IPS-18a (cell line): ENCODE measurements around the gene PLEKHO2.

Experiments used
- H3K27ac ChIP-seq: one replicate; pipeline ENCODE4 v1.5.1; 2013; ENCODE audit warnings: low read length
- H3K27me3 ChIP-seq: one replicate; pipeline ENCODE4 v1.6.1; 2013; ENCODE audit warnings: mild to moderate bottlenecking, low read length; ENCODE audit not compliant: control insufficient read depth, insufficient read depth
- H3K36me3 ChIP-seq: one replicate; pipeline ENCODE4 v1.6.1; 2013; ENCODE audit warnings: low read depth, low read length; ENCODE audit not compliant: control insufficient read depth
- H3K4me1 ChIP-seq: one replicate; pipeline ENCODE4 v1.6.1; 2013; ENCODE audit warnings: low read depth, low read length; ENCODE audit not compliant: control insufficient read depth
- H3K4me3 ChIP-seq: one replicate; pipeline ENCODE4 v1.5.1; 2013; ENCODE audit warnings: low read length
- H3K9ac ChIP-seq: one replicate; pipeline ENCODE4 v1.6.1; 2013; ENCODE audit warnings: mild to moderate bottlenecking, low read length, moderate library complexity
- H3K9me3 ChIP-seq: one replicate; pipeline ENCODE4 v1.6.1; 2013; ENCODE audit warnings: low read depth, low read length; ENCODE audit not compliant: control insufficient read depth

Gene PLEKHO2

DNA sequence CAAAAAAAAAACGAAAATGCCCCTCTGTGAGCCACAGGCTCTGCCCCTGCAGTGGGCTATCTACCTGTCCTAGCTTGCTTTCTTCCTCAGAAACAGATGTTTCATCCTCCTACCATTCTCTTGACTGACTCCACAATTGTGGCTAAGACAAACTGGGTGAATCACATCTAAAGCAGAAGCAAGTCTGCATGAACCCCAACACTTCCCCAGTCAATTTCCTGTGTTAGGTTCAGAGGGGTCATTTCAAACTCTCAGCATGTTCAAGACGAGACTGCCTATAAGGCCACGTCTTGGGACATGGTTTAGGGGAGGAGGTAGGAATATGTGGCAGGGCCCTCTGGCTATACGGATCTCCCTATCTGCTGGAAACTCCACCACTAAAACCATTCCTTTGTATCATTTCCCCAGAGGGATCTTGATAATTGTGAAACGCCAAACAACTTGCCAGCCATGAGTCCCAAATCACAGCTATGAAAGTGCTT lies 41.4 kb downstream of the PLEKHO2 start:
- Histone ChIP-seq H3K27me3 (no peaks in the 10 kb centered on the region), H3K9me3 (no peaks in the 10 kb centered on the region), H3K36me3 (no peaks in the 10 kb centered on the region), H3K27ac (no peak overlapping the region), H3K4me1 (peaks cover 8% of the 10 kb centered on the region), H3K9ac (no peak overlapping the region), H3K4me3 (no peak overlapping the region)

DNA sequence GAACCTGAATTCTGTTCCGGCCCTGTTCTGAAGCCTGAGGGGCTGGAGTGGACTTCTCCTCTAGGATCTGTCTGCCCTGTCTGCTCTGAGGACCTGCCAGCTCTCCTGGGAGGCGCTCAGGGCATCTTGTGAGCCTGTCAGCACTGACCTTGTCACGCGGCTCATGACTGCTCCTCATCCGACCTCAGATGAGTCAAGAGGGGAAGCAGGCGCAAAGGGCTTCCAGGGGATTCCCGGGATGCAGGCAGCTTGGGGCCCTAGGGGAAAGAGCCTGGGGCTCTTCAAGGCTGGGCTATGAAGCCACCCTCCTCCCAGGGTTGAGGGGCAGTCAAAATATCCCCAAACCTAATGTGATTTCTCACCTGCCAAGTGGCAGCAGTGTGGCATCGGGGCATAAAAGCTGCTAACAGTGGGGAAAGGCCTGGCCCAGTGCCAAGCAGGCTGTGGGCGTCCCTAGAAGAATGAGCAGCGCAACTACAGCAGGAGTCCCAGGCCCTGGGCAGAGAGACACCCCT lies 42.3 kb downstream of the PLEKHO2 start:
- Histone ChIP-seq H3K4me1 (peaks cover 8% of the 10 kb centered on the region), H3K9ac (no peak overlapping the region), H3K36me3 (no peaks in the 10 kb centered on the region), H3K4me3 (no peak overlapping the region), H3K9me3 (no peaks in the 10 kb centered on the region), H3K27me3 (no peaks in the 10 kb centered on the region), H3K27ac (no peak overlapping the region)

DNA sequence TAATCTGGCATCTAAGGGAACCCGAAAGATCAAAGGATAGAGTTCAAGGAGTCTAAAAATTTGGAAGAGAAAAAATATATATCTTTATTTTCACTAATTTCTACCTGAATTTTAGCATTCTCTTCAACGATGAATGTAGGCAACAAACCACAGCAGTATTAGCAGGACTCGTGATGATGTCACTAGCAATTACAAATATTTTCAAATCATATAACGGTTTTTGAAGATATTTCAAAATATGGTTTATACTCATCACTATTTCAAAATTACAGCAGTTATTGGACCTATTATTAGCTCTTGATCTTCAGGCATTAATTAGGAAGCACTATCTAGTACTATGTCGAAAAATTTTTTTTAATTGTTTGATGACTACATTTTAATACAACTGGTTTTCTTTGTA lies 43.0 kb downstream of the PLEKHO2 start:
- H3K4me3 ChIP-seq, result no peak overlapping the region
- H3K9me3 ChIP-seq, result no peaks in the 10 kb centered on the region
- no peak overlapping the region for H3K9ac ChIP-seq
- no peak overlapping the region for H3K27ac ChIP-seq
- H3K27me3 ChIP-seq, result no peaks in the 10 kb centered on the region
- H3K36me3 ChIP-seq, result no peaks in the 10 kb centered on the region
- H3K4me1 ChIP-seq, result peaks cover 8% of the 10 kb centered on the region

DNA sequence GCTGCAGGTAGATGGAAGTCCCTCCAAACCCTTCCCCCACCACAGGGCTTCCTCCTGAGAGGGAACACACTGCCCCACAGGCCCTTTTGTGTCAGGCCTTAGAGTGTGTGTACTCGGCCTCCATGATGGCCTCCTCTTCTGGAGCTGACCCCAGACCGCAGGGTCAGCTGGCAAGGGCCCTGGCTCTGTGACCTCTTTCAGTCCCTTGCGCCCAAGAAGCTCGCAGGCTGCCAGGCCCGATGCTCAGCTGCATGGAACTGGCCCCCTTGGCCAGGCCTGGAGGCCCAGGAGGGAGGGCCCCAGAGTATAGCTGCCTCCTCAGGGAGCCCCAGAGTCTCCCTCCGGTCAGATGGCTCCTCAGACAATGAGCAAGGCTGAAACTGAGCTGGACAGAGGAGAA lies 46.6 kb downstream of the PLEKHO2 start:
- peaks cover 7% of the 10 kb centered on the region for H3K4me1 ChIP-seq
- H3K27me3 ChIP-seq, result no peaks in the 10 kb centered on the region
- no peak overlapping the region for H3K4me3 ChIP-seq
- H3K9ac ChIP-seq, result no peak overlapping the region
- no peak overlapping the region for H3K27ac ChIP-seq
- H3K36me3 ChIP-seq, result no peaks in the 10 kb centered on the region
- no peaks in the 10 kb centered on the region for H3K9me3 ChIP-seq

DNA sequence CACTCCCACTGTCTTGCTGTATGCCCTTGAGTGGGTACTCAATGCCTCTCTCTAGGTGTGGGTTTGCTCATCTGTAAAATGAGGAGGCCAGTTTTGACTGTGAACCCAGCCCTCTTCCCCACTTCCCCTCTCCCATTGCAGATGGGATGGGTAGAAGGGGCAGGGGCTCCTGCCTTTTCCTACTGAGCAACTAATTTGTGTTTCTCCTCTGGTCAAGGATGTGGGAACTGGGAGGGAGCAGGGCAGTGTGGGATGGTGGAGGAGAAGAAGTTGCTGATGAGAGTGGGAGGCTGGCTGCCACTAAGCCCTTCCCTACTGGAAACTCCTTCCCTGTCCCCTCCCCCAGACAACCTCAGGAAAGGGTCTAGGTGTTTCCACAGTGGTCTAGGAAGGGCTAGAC lies 49.8 kb downstream of the PLEKHO2 start:
- Histone ChIP-seq H3K27ac (no peak overlapping the region), H3K27me3 (no peaks in the 10 kb centered on the region), H3K4me1 (peaks cover 14% of the 10 kb centered on the region), H3K36me3 (no peaks in the 10 kb centered on the region), H3K9ac (no peak overlapping the region), H3K9me3 (no peaks in the 10 kb centered on the region), H3K4me3 (no peak overlapping the region)

DNA sequence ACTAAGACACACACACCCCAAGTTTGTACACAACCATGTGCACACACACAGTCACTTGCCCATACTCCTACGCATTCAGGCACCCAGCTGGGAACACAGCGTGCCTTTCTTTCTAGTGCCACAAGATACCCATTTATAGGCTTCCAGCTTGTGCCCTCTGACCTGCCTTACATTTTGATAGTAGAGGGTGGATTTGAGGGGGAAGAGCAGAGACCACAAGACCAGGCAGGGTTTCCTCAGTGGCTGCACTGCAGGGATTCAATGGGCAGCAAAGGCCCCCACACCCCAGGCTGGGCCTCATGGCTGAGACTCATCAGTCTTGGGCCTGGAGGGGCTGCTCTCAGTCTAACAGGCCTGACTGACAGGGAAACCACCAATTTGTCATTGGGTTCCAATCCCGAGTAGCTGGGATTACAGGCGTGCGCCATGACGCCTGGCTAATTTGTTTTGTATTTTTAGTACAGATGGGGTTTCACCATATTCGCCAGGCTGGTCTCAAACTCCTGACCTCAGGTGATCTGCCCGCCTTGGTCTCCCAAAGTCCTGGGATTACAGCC lies 51.2 kb downstream of the PLEKHO2 start:
- Histone ChIP-seq H3K4me1 (peaks cover 14% of the 10 kb centered on the region), H3K36me3 (no peaks in the 10 kb centered on the region), H3K9me3 (no peaks in the 10 kb centered on the region), H3K27ac (no peak overlapping the region), H3K27me3 (no peaks in the 10 kb centered on the region), H3K9ac (no peak overlapping the region), H3K4me3 (no peak overlapping the region)

DNA sequence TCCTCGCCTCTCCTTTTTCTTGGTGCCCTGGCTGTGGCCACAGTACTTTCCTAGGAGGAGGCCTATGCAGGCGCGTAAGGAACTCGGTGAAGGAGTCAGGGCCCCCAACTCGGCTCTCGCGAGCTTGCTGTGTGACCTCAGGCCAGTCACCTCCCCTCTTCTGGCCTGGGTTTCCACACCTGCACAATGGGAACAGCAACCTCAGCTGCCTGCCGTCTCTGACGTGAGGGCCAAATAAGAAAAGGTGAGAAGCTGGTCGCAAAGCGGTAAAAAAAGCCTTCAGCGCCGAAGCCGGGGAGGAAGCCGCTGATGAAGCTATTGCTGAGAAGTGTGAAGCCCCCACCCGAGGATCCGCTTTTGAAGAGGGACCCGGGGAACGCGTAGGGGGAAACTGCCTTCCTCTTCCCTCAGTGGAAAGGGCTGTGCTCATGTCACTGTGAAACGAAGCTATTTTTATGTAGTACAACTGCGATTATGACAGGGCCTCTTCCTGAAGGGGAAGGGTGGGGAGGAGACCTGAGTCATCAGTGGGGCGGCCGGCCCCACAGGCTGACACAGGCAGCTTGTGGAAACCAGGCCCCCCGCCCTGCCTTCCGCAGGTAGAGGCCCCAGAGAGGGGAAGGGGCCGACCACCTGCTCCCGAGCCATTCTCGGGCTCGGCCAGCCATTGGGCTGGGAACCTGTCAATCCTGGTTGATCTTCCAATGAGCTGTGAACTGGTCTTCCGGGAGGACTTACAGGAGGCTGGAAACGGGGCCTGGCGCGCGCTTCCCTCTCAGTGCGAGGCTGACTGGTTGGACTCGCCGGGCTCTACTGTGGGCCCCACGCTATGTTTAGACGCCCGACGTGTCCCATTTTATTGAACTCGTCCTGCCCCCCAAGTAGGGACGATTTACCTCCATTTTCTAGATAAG lies 52.0 kb downstream of the PLEKHO2 start:
- peak overlapping the region; percentile 30 for H3K9ac ChIP-seq
- H3K4me1 ChIP-seq, result peaks cover 14% of the 10 kb centered on the region
- no peak overlapping the region for H3K27ac ChIP-seq
- H3K36me3 ChIP-seq, result no peaks in the 10 kb centered on the region
- H3K9me3 ChIP-seq, result no peaks in the 10 kb centered on the region
- H3K27me3 ChIP-seq, result no peaks in the 10 kb centered on the region
- H3K4me3 ChIP-seq, result peak overlapping the region; percentile 57

DNA sequence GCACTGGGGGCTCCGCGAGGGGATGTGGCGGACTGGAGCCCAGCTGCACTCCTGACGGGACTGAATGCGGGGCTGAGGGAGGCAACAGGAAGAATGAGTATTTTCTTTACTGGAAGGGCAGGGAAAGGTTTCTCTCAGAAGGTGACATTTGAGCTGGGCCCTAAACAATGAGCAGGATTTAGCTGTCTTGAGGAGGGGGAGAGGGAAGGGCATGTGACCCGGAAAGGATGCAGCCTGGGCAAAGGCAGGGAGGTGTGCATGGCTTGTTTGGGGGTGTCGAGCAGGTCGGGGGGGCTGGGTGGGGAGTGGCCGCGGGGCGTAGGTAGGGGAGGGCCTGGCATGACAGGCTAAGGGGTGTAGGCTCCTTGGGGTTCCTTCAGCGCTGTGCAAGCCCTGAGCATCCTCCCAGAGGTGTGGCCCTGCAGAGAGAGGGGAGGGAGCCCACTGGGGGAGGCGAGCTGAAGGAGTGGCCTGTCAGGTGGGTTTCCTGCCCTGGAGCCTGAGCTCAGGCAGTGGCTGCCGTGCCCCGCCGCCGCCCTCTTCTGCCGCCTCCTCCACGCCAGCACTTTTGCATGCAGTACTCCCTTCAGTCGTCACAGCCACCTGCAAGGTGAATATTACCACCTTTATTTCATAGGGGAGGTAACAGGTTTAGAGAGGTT lies 52.8 kb downstream of the PLEKHO2 start:
- no peaks in the 10 kb centered on the region for H3K9me3 ChIP-seq
- H3K9ac ChIP-seq, result peak overlapping the region; percentile 30
- no peaks in the 10 kb centered on the region for H3K27me3 ChIP-seq
- no peaks in the 10 kb centered on the region for H3K36me3 ChIP-seq
- H3K4me1 ChIP-seq, result peaks cover 14% of the 10 kb centered on the region
- H3K4me3 ChIP-seq, result peak overlapping the region; percentile 57
- H3K27ac ChIP-seq, result no peak overlapping the region

DNA sequence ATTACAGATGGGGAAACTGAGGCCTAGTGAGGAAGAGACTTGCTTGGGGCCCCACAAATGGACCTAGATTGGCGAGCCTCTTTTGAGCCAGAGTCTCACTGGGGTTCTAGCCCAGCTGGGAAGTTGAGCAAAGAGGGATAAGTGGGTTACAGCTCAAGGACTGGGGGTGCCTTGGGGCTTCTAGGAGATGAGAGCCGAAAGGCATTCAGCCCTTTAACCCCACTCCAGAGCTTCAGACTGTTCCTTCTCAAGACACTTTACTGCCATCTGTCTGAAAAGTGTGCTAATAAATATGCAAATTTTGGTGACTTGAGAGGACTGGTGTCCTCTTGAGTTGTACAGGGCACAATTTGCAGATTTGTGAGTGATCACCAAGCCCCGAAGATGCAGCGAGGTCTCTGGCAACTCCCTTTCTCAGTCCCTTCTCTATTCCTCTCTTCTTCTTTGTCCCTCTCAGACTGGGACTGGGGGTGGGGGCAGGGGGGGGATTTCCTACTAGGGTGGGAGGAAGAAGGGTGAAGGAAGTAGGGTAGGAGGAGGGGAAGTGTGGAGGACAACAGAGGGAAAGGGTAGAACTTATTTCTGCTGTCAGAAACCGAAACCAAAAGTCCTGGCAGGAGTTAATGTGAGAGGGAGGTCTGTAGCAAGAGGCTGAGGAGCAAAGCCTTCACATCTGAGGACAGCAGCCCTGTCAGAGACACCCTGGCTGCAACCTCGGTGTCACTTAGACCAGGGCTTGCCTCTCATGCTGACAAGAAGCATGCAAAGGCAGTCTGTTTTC lies 53.8 kb downstream of the PLEKHO2 start:
- Histone ChIP-seq H3K36me3 (no peaks in the 10 kb centered on the region), H3K9ac (no peak overlapping the region), H3K4me3 (peak overlapping the region; percentile 57), H3K27ac (no peak overlapping the region), H3K27me3 (no peaks in the 10 kb centered on the region), H3K4me1 (peaks cover 14% of the 10 kb centered on the region), H3K9me3 (no peaks in the 10 kb centered on the region)

DNA sequence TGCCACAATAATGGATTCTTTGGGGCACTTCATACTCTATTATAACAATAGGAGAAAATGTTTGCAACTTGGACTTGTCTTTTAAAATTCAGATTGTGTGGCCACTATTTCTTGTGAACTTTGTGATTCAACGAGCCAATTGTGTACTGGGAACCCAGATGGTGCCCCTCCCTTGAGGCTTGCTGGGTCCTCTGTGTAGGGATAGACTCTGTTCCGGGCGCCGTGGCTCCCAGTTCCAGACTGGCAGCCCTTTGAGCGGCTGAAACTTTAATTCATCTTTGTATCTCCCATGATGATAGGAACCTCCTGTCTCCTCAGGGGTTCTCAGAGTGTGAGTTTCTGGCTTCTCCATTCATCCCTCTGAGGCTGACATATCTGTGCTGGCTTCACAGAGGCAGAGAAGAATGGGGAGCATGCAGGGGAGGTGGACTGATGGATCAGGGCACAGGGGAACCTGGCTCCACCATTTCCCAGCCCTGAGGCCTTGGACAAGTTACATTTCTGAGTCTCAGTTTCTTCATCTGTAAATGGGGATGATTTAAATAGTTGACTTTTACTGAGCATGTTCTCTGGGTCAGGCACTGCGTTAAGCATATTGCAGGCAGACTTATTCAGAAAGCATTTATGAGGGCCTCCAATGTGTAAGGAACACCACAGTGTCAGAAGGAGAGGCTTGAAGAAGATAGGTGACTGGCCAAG lies 54.8 kb downstream of the PLEKHO2 start:
- Histone ChIP-seq H3K9me3 (peaks cover 6% of the 10 kb centered on the region), H3K27me3 (no peaks in the 10 kb centered on the region), H3K9ac (no peak overlapping the region), H3K4me3 (no peak overlapping the region), H3K36me3 (no peaks in the 10 kb centered on the region), H3K4me1 (peaks cover 14% of the 10 kb centered on the region), H3K27ac (no peak overlapping the region)
